Naive thymus-derived CD4-positive, alpha-beta T cell (primary cell): ENCODE data around the gene PLA2G12A. TPM values are rescaled to one million over a fixed set of nuclear protein-coding genes. Genes with fewer than 3 reads are reported as not detected.

Experiments used
- ATAC-seq: fragments of 150-1000 bp; cut with Tn5 transposase; 2 replicates; pipeline ENCODE4 v1.10.0; 2021; ENCODE audit warnings: mild to moderate bottlenecking, moderate library complexity
- CTCF ChIA-PET: fragments of 350-600 bp; sonication (Branson Sonifier 250); formaldehyde crosslinking; loops from one replicate; lab custom pipeline; 2021; ENCODE audit warnings: antibody characterized with exemption; lab: Charles Lee
- POLR2A ChIA-PET: fragments of 350-600 bp; sonication (Branson Sonifier 250); formaldehyde crosslinking; loops from one replicate; lab custom pipeline; 2021; ENCODE audit warnings: antibody characterized with exemption, inconsistent platforms; lab: Charles Lee
- DNase-seq, 9 donors: peaks; one replicate each; pipeline versions ENCODE4 v3.0.0 to v3.0.0-alpha.2; 2020 to 2022; ENCODE audit warnings: mixed read lengths in 1 of 9
- H3K27ac ChIP-seq: one replicate; pipeline ENCODE4 v1.7.0; 2013; ENCODE audit warnings: mild to moderate bottlenecking, low read depth, low read length, moderate library complexity
- H3K27me3 ChIP-seq, 2 donors: one replicate each; pipeline ENCODE4 v1.7.0; 2013; ENCODE audit warnings: low read length in 2 of 2, mild to moderate bottlenecking in 2 of 2, moderate library complexity in 2 of 2; ENCODE audit not compliant: control insufficient read depth in 2 of 2, insufficient read depth in 2 of 2
- H3K36me3 ChIP-seq, 3 experiments: 1 replicate in 2 of 3; 2 replicates in 1 of 3; pipeline ENCODE4 v1.7.0; 2013; ENCODE audit warnings: low read length in 3 of 3, mild to moderate bottlenecking in 3 of 3, moderate library complexity in 1 of 3; ENCODE audit not compliant: insufficient read depth in 3 of 3, control insufficient read depth in 2 of 3
- H3K4me1 ChIP-seq, 2 donors: one replicate each; pipeline ENCODE4 v1.7.0; 2013; ENCODE audit warnings: low read length in 2 of 2, mild to moderate bottlenecking in 2 of 2, moderate library complexity in 1 of 2; ENCODE audit not compliant: control insufficient read depth in 2 of 2, insufficient read depth in 2 of 2
- H3K4me3 ChIP-seq: 2 replicates; pipeline ENCODE4 v1.7.0; 2013; ENCODE audit warnings: mild to moderate bottlenecking, low read length
- H3K9me3 ChIP-seq, 3 experiments: 1 replicate in 2 of 3; 2 replicates in 1 of 3; pipeline ENCODE4 v1.7.0; 2013; ENCODE audit warnings: low read length in 3 of 3; ENCODE audit not compliant: control insufficient read depth in 2 of 3
- H3K27ac Mint-ChIP-seq, 9 donors: one replicate each; pipeline ENCODE4 v1.8.0; 2020 to 2022; ENCODE audit warnings: mixed read lengths in 9 of 9, mild to moderate bottlenecking in 8 of 9, moderate library complexity in 5 of 9, inconsistent platforms in 2 of 9
- H3K27me3 Mint-ChIP-seq, 5 donors: one replicate each; pipeline ENCODE4 v1.8.0; 2021 to 2022; ENCODE audit warnings: mixed read lengths in 5 of 5, mild to moderate bottlenecking in 1 of 5
- H3K36me3 Mint-ChIP-seq, 5 donors: one replicate each; pipeline ENCODE4 v1.8.0; 2020 to 2022; ENCODE audit warnings: mixed read lengths in 5 of 5, mild to moderate bottlenecking in 3 of 5, inconsistent platforms in 1 of 5
- H3K4me1 Mint-ChIP-seq, 7 donors: one replicate each; pipeline ENCODE4 v1.8.0; 2020 to 2022; ENCODE audit warnings: mixed read lengths in 7 of 7, mild to moderate bottlenecking in 3 of 7, inconsistent platforms in 1 of 7
- H3K4me3 Mint-ChIP-seq, 10 donors: one replicate each; pipeline ENCODE4 v1.8.0; 2020 to 2022; ENCODE audit warnings: mild to moderate bottlenecking in 10 of 10, mixed read lengths in 10 of 10, moderate library complexity in 6 of 10, inconsistent platforms in 2 of 10
- H3K9me3 Mint-ChIP-seq, 11 donors: one replicate each; pipeline ENCODE4 v1.8.0; 2020 to 2022; ENCODE audit warnings: mixed read lengths in 11 of 11, mild to moderate bottlenecking in 4 of 11, inconsistent platforms in 1 of 11, moderate library complexity in 1 of 11
- intact Hi-C, 2 donors: fragments of 100-400 bp; cut with micrococcal nuclease; formaldehyde crosslinking; loops; one replicate each; pipeline ENCODE4 v1.15.1; 2023
- polyA plus RNA-seq, 2 donors: library from polyadenylated mRNA; unstranded; fragments of 300-500 nt; fragmentation: Illumina TruSeq; gene quantifications; one replicate each; pipeline ENCODE4 v1.2.3, GENCODE V29; 2021
- total RNA-seq, 6 experiments: library from RNA in 5 of 6; stranded (reverse) in 5 of 6; gene quantifications; 1 replicate in 5 of 6; 2 replicates in 1 of 6; pipeline ENCODE4 v1.2.3 and lab custom pipeline; 2021 to 2026

Gene PLA2G12A
- total and polyA plus RNA-seq, 7 experiments from 2014 or later: 11.5 to 48.4 (median 14.6) TPM

- no peaks in the 10 kb centered on the region for H3K9me3 ChIP-seq
- H3K27me3 ChIP-seq: no peaks in the 10 kb centered on the region
- no peaks in the 10 kb centered on the region for H3K36me3 ChIP-seq
- ChIA-PET POLR2A (interaction anchor here (0.6 to 1.7 kb wide), 8 partner anchors 19 to 1112 kb away, joined by 3 to 7 read pairs (median 4); partner anchors contain the start of genes CASP6, MCUB and SEC24B), CTCF (interaction anchor here (0.6 to 1.5 kb wide), 3 partner anchors 27 to 298 kb away, joined by 3 to 7 read pairs (median 3); partner anchors contain the start of genes CASP6 and SEC24B)
- Mint-ChIP-seq H3K36me3 (peaks cover 0 to 14% (median 12%) of the 10 kb centered on the region in 5 donors), H3K27me3 (peaks cover 0 to 4% (median 0%) of the 10 kb centered on the region in 5 donors), H3K27ac (peak overlapping the region; percentile 40 to 92 (median 84)), H3K9me3 (no peaks in the 10 kb centered on the region), H3K4me1 (peaks cover 12 to 36% (median 28%) of the 10 kb centered on the region in 7 donors), H3K4me3 (peak overlapping the region; percentile 83 to 96 (median 88))
- peak overlapping the region; percentile 96 for H3K4me3 ChIP-seq
- ATAC-seq (no peak), DNase-seq (no peak)
- peaks cover 10 to 14% of the 10 kb centered on the region in 2 donors for H3K4me1 ChIP-seq
- peak overlapping the region; percentile 68 for H3K27ac ChIP-seq
- intact Hi-C loops: loop anchor here (1.0 kb wide), 4 partner anchors 84 to 298 kb away; partner anchors contain the start of genes GAR1 (in 2 of the 2), SEC24B (in 2 of the 2) and MCUB (in 1 of the 2)
Measured at GRCh38 chr4:109730619-109731545, 1.0 kb upstream of the PLA2G12A start.

GRCh38 chr4:109729117-109729717 lies 653 bp downstream of the PLA2G12A start:
- intact Hi-C loops: loop anchor here (1.0 to 5.0 kb wide), 4 partner anchors 14 to 1079 kb away; partner anchors contain the start of genes CASP6 (in 2 of the 2) and OSTC (in 1 of the 2)
- ChIA-PET CTCF (interaction anchor here (0.6 kb wide), 1 partner anchor 170 kb away, joined by 3 read pairs; no protein-coding TSS in a partner anchor), POLR2A (interaction anchor here (0.6 to 1.7 kb wide), 4 partner anchors 27 to 296 kb away, joined by 3 to 7 read pairs (median 3); partner anchors contain the start of genes CASP6 and SEC24B)
- H3K9me3 ChIP-seq: no peaks in the 10 kb centered on the region
- H3K27ac Mint-ChIP-seq: peak overlapping the region; percentile 64 to 95 (median 90)
- H3K36me3 Mint-ChIP-seq: peaks cover 0 to 21% (median 17%) of the 10 kb centered on the region in 5 donors
- H3K36me3 ChIP-seq: no peaks in the 10 kb centered on the region
- H3K4me1 Mint-ChIP-seq: peaks cover 15 to 45% (median 35%) of the 10 kb centered on the region in 7 donors
- peaks cover 0 to 4% (median 0%) of the 10 kb centered on the region in 5 donors for H3K27me3 Mint-ChIP-seq
- DNase-seq (peak in 1 of 9 donors; percentile 48), ATAC-seq (no peak)
- no peaks in the 10 kb centered on the region for H3K9me3 Mint-ChIP-seq
- H3K4me3 ChIP-seq: peak overlapping the region; percentile 83
- H3K4me3 Mint-ChIP-seq: peak overlapping the region; percentile 88 to 96 (median 92)
- peaks cover 10 to 14% of the 10 kb centered on the region in 2 donors for H3K4me1 ChIP-seq
- H3K27me3 ChIP-seq: no peaks in the 10 kb centered on the region
- peak overlapping the region; percentile 78 for H3K27ac ChIP-seq

- Histone ChIP-seq H3K4me3 (no peak overlapping the region), H3K36me3 (no peaks in the 10 kb centered on the region), H3K27ac (no peak overlapping the region), H3K4me1 (peaks cover 10 to 14% of the 10 kb centered on the region in 2 donors), H3K9me3 (no peaks in the 10 kb centered on the region), H3K27me3 (no peaks in the 10 kb centered on the region)
- no peak for DNase-seq
- no peaks in the 10 kb centered on the region for H3K9me3 Mint-ChIP-seq
- intact Hi-C loops: loop anchor here in 1 of 2 donors (2.0 to 5.0 kb wide), 2 partner anchors 14 to 36 kb away; no protein-coding TSS in a partner anchor
- H3K4me3 Mint-ChIP-seq: peak overlapping the region; percentile 27 to 96 (median 92)
- peaks cover 15 to 46% (median 36%) of the 10 kb centered on the region in 7 donors for H3K4me1 Mint-ChIP-seq
- ATAC-seq: no peak
- peaks cover 0 to 22% (median 19%) of the 10 kb centered on the region in 5 donors for H3K36me3 Mint-ChIP-seq
- peaks cover 0 to 3% (median 0%) of the 10 kb centered on the region in 5 donors for H3K27me3 Mint-ChIP-seq
- ChIA-PET CTCF (interaction anchor here (0.6 kb wide), 1 partner anchor 162 kb away, joined by 3 read pairs; no protein-coding TSS in a partner anchor), POLR2A (no interaction called here)
- H3K27ac Mint-ChIP-seq: peak overlapping the region in 3 of 9 donors; percentile 35 to 92 (median 53)
Measured at GRCh38 chr4:109728385-109728784, 1.5 kb downstream of the PLA2G12A start.

GRCh38 chr4:109723110-109723509 lies 6.8 kb downstream of the PLA2G12A start:
- POLR2A ChIA-PET: interaction anchor here (0.9 kb wide), 1 partner anchor 10 kb away, joined by 3 read pairs; no protein-coding TSS in a partner anchor
- H3K4me1 Mint-ChIP-seq: peaks cover 4 to 45% (median 34%) of the 10 kb centered on the region in 7 donors

GRCh38 chr4:109722357-109722756 lies 7.5 kb downstream of the PLA2G12A start:
- Mint-ChIP-seq H3K27ac (peak overlapping the region in 1 of 9 donors; percentile 32), H3K4me1 (peaks cover 0 to 38% (median 27%) of the 10 kb centered on the region in 7 donors), H3K9me3 (peaks cover 0 to 3% (median 0%) of the 10 kb centered on the region in 11 donors), H3K36me3 (peaks cover 9 to 37% (median 25%) of the 10 kb centered on the region in 5 donors), H3K27me3 (no peaks in the 10 kb centered on the region), H3K4me3 (no peak overlapping the region)
- Histone ChIP-seq H3K4me3 (no peak overlapping the region), H3K4me1 (no peaks in the 10 kb centered on the region), H3K36me3 (peaks cover 0 to 5% (median 0%) of the 10 kb centered on the region in 3 experiments), H3K27me3 (no peaks in the 10 kb centered on the region), H3K27ac (no peak overlapping the region), H3K9me3 (no peaks in the 10 kb centered on the region)
- intact Hi-C loops: no loop called here
- POLR2A ChIA-PET: interaction anchor here (0.9 kb wide), 1 partner anchor 9 kb away, joined by 3 read pairs; no protein-coding TSS in a partner anchor
- no peak for ATAC-seq
- no peak for DNase-seq
- CTCF ChIA-PET: no interaction called here

More at GRCh38 chr4:109723110-109723509, 6.8 kb downstream of the PLA2G12A start:
- Histone ChIP-seq H3K27me3 (no peaks in the 10 kb centered on the region), H3K9me3 (no peaks in the 10 kb centered on the region), H3K27ac (no peak overlapping the region), H3K4me1 (no peaks in the 10 kb centered on the region), H3K4me3 (no peak overlapping the region), H3K36me3 (peaks cover 0 to 3% (median 0%) of the 10 kb centered on the region in 3 experiments)
- no peaks in the 10 kb centered on the region for H3K27me3 Mint-ChIP-seq
- intact Hi-C loops: no loop called here
- DNase-seq (no peak), ATAC-seq (no peak)
- H3K27ac Mint-ChIP-seq: no peak overlapping the region
- H3K36me3 Mint-ChIP-seq: peaks cover 9 to 35% (median 23%) of the 10 kb centered on the region in 5 donors
- CTCF ChIA-PET: no interaction called here
- H3K9me3 Mint-ChIP-seq: peaks cover 0 to 3% (median 0%) of the 10 kb centered on the region in 11 donors
- no peak overlapping the region for H3K4me3 Mint-ChIP-seq
